WTC11 (cell line): ENCODE measurements around the gene SLC36A2.

Source experiments
- ATF2 ChIP-seq: sonication (generic); formaldehyde crosslinking; IDR thresholded peaks from 2 replicates; pipeline ENCODE4 v1.8.1; 2022; ENCODE audit warnings: low read depth, missing genetic modification reagents, borderline replicate concordance
- CREM ChIP-seq: sonication (generic); formaldehyde crosslinking; IDR thresholded peaks from 2 replicates; pipeline ENCODE4 v1.8.1; 2022; ENCODE audit warnings: mild to moderate bottlenecking, missing genetic modification reagents, moderate library complexity
- CTCF ChIP-seq: fragments of 200-600 bp; IDR thresholded peaks from 2 replicates; pipeline ENCODE4 v1.8.0; 2022; ENCODE audit warnings: antibody characterized with exemption
- E2F4 ChIP-seq: sonication (generic); formaldehyde crosslinking; IDR thresholded peaks from 2 replicates; pipeline ENCODE4 v1.8.1; 2022; ENCODE audit warnings: low read depth, mild to moderate bottlenecking, moderate library complexity, missing genetic modification reagents, borderline replicate concordance
- ESRRA ChIP-seq: sonication (generic); formaldehyde crosslinking; IDR thresholded peaks from 2 replicates; pipeline ENCODE4 v1.8.1; 2022; ENCODE audit warnings: mild to moderate bottlenecking, missing genetic modification reagents, borderline replicate concordance
- MYBL2 ChIP-seq: sonication (generic); formaldehyde crosslinking; IDR thresholded peaks from 2 replicates; pipeline ENCODE4 v1.8.1; 2023; ENCODE audit warnings: mild to moderate bottlenecking, moderate library complexity, missing genetic modification reagents
- NFE2L1 ChIP-seq: sonication (generic); formaldehyde crosslinking; IDR thresholded peaks from 2 replicates; pipeline ENCODE4 v1.8.1; 2023; ENCODE audit warnings: missing genetic modification reagents

GRCh38 chr5:151383011-151383410, 35.7 kb upstream of the SLC36A2 start:
- TF ChIP-seq NFE2L1 (CRISPR knock-in tag) (no peak), E2F4 (no peak), MYBL2 (CRISPR knock-in tag) (no peak), CREM (no peak), ATF2 (CRISPR knock-in tag) (no peak), CTCF (no peak), ESRRA (CRISPR knock-in tag) (no peak)
